K562 (cell line): ENCODE data around the gene AP2A2. TPM values are rescaled to one million over a fixed set of nuclear protein-coding genes. Genes with fewer than 3 reads are reported as not detected.

ENCODE experiments used
- ATAC-seq: fragments of 200-7000 bp; cut with Tn5 transposase; 3 replicates; pipeline ENCODE4 v1.9.1; 2020; ENCODE audit warnings: moderate library complexity
- BruUV-seq: library from RNA; stranded (reverse); fragments of 400-500 nt; replicated peaks from 2 replicates; lab custom pipeline; 2021; lab: Mats Ljungman, UMichigan
- CTCF ChIA-PET: fragments of 300-600 bp; formaldehyde crosslinking; extraction: SDS; loops from one replicate; lab custom pipeline; 2021; ENCODE audit warnings: low intra/inter-chr PET ratio; lab: Yijun Ruan, JAX
- POLR2A ChIA-PET: fragments of 300-600, 350-650 bp; sonication (Branson Sonifier 250); formaldehyde crosslinking; extraction: SDS; loops from one replicate; lab custom pipeline; 2021; ENCODE audit warnings: antibody characterized with exemption, inconsistent platforms; lab: Yijun Ruan, JAX
- DNase-seq, 4 experiments: peaks; one replicate each; pipeline versions ENCODE4 v3.0.0 to v3.0.0-alpha.2; 2011 to 2018; ENCODE audit warnings: low spot score in 3 of 4, mixed read lengths in 3 of 4; ENCODE audit errors: extremely low read depth in 1 of 4
- FAIRE-seq: peaks from 2 replicates; lab custom pipeline; 2011; peaks lifted over from hg19 to GRCh38; lab: Jason Lieb, UNC
- H2AFZ ChIP-seq: 2 replicates; pipeline ENCODE4 v1.6.0; 2011; ENCODE audit warnings: low read depth, low read length, control low read depth, inconsistent platforms
- H3K27ac ChIP-seq: fragments of 200-600 bp; 3 replicates; pipeline ENCODE4 v1.8.0; 2011; ENCODE audit warnings: low read depth, mild to moderate bottlenecking, control low read depth, inconsistent platforms, low read length, moderate library complexity, mixed read lengths; ENCODE audit errors: extremely low read depth
- H3K27me3 ChIP-seq, 2 experiments: fragments of 300-600 bp in 1 of 2; 2 replicates in 1 of 2; 3 replicates in 1 of 2; pipeline versions ENCODE4 v1.6.0 to v1.8.0; 2011; ENCODE audit warnings: inconsistent platforms in 2 of 2, low read length in 2 of 2, mild to moderate bottlenecking in 1 of 2, mixed read lengths in 1 of 2, moderate library complexity in 1 of 2; ENCODE audit not compliant: control insufficient read depth in 2 of 2, insufficient read depth in 2 of 2
- H3K36me3 ChIP-seq: fragments of 300-600 bp; 3 replicates; pipeline ENCODE4 v1.8.0; 2011; ENCODE audit warnings: mild to moderate bottlenecking, low read length, inconsistent platforms; ENCODE audit not compliant: control insufficient read depth, insufficient read depth
- H3K4me1 ChIP-seq, 2 experiments: fragments of 200-600 bp in 1 of 2; replicated peaks in 1 of 2; 2 replicates in 1 of 2; 3 replicates in 1 of 2; pipeline versions ENCODE4 v1.5.1 to v1.8.0; 2011; ENCODE audit warnings: inconsistent platforms in 2 of 2, low read length in 2 of 2, mild to moderate bottlenecking in 1 of 2, mixed read lengths in 1 of 2, moderate library complexity in 1 of 2; ENCODE audit not compliant: control insufficient read depth in 2 of 2, insufficient read depth in 2 of 2
- H3K4me2 ChIP-seq: 2 replicates; pipeline ENCODE4 v1.6.1; 2011; ENCODE audit warnings: low read length, control low read depth, inconsistent platforms, mixed read lengths; ENCODE audit not compliant: insufficient read depth
- H3K4me3 ChIP-seq: fragments of 200-600 bp; sonication (generic), shearing (Covaris generic); 2 replicates; pipeline ENCODE4 v1.5.1; 2016; ENCODE audit warnings: control low read depth, inconsistent platforms
- H3K79me2 ChIP-seq: fragments of 200-600 bp; 3 replicates; pipeline ENCODE4 v1.8.0; 2011; ENCODE audit warnings: low read length, inconsistent platforms; ENCODE audit not compliant: control insufficient read depth, insufficient read depth
- H3K9ac ChIP-seq, 2 experiments: 2 replicates each; pipeline versions ENCODE4 v1.6.0 to v1.6.1; 2011; ENCODE audit warnings: low read depth in 2 of 2, low read length in 2 of 2, control low read depth in 1 of 2, inconsistent platforms in 1 of 2, mild to moderate bottlenecking in 1 of 2, mixed read lengths in 1 of 2; ENCODE audit not compliant: insufficient read depth in 1 of 2
- H3K9me1 ChIP-seq: one replicate; pipeline ENCODE4 v1.6.0; 2011; ENCODE audit warnings: inconsistent platforms, mild to moderate bottlenecking, low read length, moderate library complexity; ENCODE audit not compliant: control insufficient read depth, insufficient read depth
- H3K9me3 ChIP-seq: replicated peaks from 2 replicates; pipeline ENCODE4 v1.5.1; 2011; ENCODE audit warnings: low read depth, low read length, inconsistent platforms; ENCODE audit not compliant: control insufficient read depth, insufficient read depth
- H4K20me1 ChIP-seq: replicated peaks from 2 replicates; pipeline ENCODE4 v1.6.1; 2011; ENCODE audit warnings: low read length, inconsistent platforms, mixed read lengths; ENCODE audit not compliant: control insufficient read depth, insufficient read depth
- KLF13 ChIP-seq: fragments of 450-650 bp; IDR thresholded peaks from 2 replicates; pipeline ENCODE4 v1.6.1; 2016; ENCODE audit warnings: missing genetic modification characterization, low read depth, mild to moderate bottlenecking, missing compliant biosample characterization, moderate library complexity, borderline replicate concordance
- SP1 ChIP-seq: sonication (generic); formaldehyde crosslinking; IDR thresholded peaks from 2 replicates; pipeline ENCODE4 v1.8.1; 2022; ENCODE audit warnings: mild to moderate bottlenecking, missing genetic modification reagents
- SRF ChIP-seq, 2 experiments: fragments of 250-450, 450-650 bp in 1 of 2; sonication (Bioruptor Pico) in 1 of 2; sonication (generic) in 1 of 2; formaldehyde crosslinking; IDR thresholded peaks; 2 replicates each; pipeline versions ENCODE4 v1.5.0 to v1.5.1; 2020 to 2022; ENCODE audit warnings: mild to moderate bottlenecking in 1 of 2, missing genetic modification reagents in 1 of 2
- WGBS: fragments of 100-300 bp; shearing (Covaris generic); methylation state at CpG from one replicate; pipeline ENCODE4 v1.1.6; 2016; ENCODE audit warnings: low coverage, mixed read lengths; ENCODE audit not compliant: insufficient coverage; ENCODE audit errors: missing lambda C conversion rate; 5-methylcytosine and 5-hydroxymethylcytosine counted together
- in situ Hi-C: fragments of 300-500 bp; cut with MboI; formaldehyde crosslinking; loops from 4 replicates; pipeline ENCODE4 v1.15.0; 2018; ENCODE audit warnings: inconsistent platforms, mixed read lengths
- intact Hi-C: fragments of 100-400 bp; cut with micrococcal nuclease; formaldehyde crosslinking; loops from 2 replicates; pipeline ENCODE4 v1.14.2; 2022
- polyA plus RNA-seq, 8 experiments: library from polyadenylated mRNA; depleted of rRNA in 4 of 8; stranded (reverse) in 5 of 8; unstranded in 3 of 8; fragments of >200 nt; fragmentation: Nextera tagmentation in 2 of 8; fragmentation: Illumina TruSeq in 1 of 8; extraction: Ambion mirVana in 2 of 8; extraction: Trizol in 1 of 8; gene quantifications; 2 replicates each; pipeline versions ENCODE4 v1.2.1 to v1.2.3, GENCODE V29; 2011 to 2014; ENCODE audit warnings: inconsistent platforms in 1 of 8, missing spikeins in 1 of 8
- total RNA-seq, 7 experiments: library from RNA; depleted of rRNA in 6 of 7; stranded (reverse); fragments of >200 nt in 6 of 7; fragmentation: Illumina TruSeq in 2 of 7; extraction: Trizol in 2 of 7; gene quantifications; 2 replicates each; pipeline versions ENCODE4 v1.2.1 to v1.2.3, GENCODE V29; 2011 to 2021; ENCODE audit warnings: low replicate concordance in 1 of 7
- TF ChIP-seq, protein P1 (sequence below): sonication (generic); IDR thresholded peaks from 2 replicates; pipeline ENCODE4 v1.6.1; 2016
- TF ChIP-seq, protein P2 (sequence below): fragments of 200-800 bp; sonication (Bioruptor generic); IDR thresholded peaks from 2 replicates; pipeline ENCODE4 v1.6.1; 2017; ENCODE audit warnings: missing genetic modification characterization, missing compliant biosample characterization

AP2A2 gene
- total and polyA plus RNA-seq, 9 of the 15 experiments (the other 6 are each of a cell fraction or from before 2014, with no cell fraction given): 0.69 to 41.7 (median 15.2) TPM

DNA sequence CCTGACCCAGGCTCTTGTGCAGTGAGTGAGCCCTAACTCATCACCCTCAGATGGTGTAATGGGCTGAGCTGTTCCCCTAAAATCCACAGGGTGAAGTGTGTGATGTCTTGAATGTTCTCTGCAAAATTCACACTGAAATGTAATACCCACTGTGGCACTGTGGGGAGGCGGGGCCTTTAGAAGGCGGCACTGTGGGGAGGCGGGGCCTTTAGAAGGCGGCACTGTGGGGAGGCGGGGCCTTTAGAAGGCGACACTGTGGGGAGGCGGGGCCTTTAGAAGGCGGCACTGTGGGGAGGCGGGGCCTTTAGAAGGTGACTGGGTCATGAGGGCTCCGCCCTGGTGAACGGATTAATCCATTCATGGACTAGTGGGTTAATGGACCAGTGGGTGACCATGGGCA is 48.1 kb upstream of the AP2A2 start:
- CTCF ChIA-PET: interaction anchor here (0.6 kb wide), 1 partner anchor 34 kb away, joined by 6 read pairs; no protein-coding TSS in a partner anchor
- Histone ChIP-seq H3K4me2 (no peak overlapping the region; the same call in 1 of the 2 replicates), H3K9me1 (peaks cover 20% of the 10 kb centered on the region), H3K36me3 (peaks cover 60% of the 10 kb centered on the region), H4K20me1 (peaks cover 25% of the 10 kb centered on the region), H3K9me3 (no peaks in the 10 kb centered on the region), H3K27me3 (no peaks in the 10 kb centered on the region), H2AFZ (no peak overlapping the region), H3K79me2 (no peaks in the 10 kb centered on the region), H3K27ac (0 out of 3 replicates have a peak overlapping the region, but pooled peaks have one; percentile 41), H3K4me3 (no peak overlapping the region), H3K4me1 (peaks cover 29 to 56% of the 10 kb centered on the region in 2 experiments; a peak in 4 of 5 replicates), H3K9ac (peak overlapping the region in 1 of 2 experiments; percentile 77; a peak in 2 of 4 replicates)
- in situ Hi-C loops (no loop called here), intact Hi-C loops (no loop called here)
- FAIRE-seq: peak; percentile 83
- BruUV-seq: no TSS peak
- DNase-seq: peak; percentile 74 to 91 (median 78)
- peak; percentile 91 for ATAC-seq
- 3% methylated on average over 4 of the region's 11 CpGs for whole genome bisulfite sequencing
- POLR2A ChIA-PET: interaction anchor here (0.7 kb wide), 1 partner anchor 22 kb away, joined by 3 read pairs; no protein-coding TSS in a partner anchor
- TF ChIP-seq SP1 (CRISPR knock-in tag) (peak; percentile 34; the same call in 1 of the 2 replicates), SRF (CRISPR knock-in tag; IDR thresholded peaks at IDR 0.05) (peak in 1 of 2 experiments; percentile 27; a peak in 1 of 4 replicates), KLF13 (tag) (no peak)
- TF ChIP-seq, protein P1, sequence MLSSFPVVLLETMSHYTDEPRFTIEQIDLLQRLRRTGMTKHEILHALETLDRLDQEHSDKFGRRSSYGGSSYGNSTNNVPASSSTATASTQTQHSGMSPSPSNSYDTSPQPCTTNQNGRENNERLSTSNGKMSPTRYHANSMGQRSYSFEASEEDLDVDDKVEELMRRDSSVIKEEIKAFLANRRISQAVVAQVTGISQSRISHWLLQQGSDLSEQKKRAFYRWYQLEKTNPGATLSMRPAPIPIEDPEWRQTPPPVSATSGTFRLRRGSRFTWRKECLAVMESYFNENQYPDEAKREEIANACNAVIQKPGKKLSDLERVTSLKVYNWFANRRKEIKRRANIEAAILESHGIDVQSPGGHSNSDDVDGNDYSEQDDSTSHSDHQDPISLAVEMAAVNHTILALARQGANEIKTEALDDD: peak; percentile 37; the same call in 1 of the 2 replicates
- TF ChIP-seq, protein P2, sequence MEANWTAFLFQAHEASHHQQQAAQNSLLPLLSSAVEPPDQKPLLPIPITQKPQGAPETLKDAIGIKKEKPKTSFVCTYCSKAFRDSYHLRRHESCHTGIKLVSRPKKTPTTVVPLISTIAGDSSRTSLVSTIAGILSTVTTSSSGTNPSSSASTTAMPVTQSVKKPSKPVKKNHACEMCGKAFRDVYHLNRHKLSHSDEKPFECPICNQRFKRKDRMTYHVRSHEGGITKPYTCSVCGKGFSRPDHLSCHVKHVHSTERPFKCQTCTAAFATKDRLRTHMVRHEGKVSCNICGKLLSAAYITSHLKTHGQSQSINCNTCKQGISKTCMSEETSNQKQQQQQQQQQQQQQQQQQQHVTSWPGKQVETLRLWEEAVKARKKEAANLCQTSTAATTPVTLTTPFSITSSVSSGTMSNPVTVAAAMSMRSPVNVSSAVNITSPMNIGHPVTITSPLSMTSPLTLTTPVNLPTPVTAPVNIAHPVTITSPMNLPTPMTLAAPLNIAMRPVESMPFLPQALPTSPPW (CRISPR knock-in tag): peak; percentile 53; the same call in 1 of the 2 replicates
